Neural crest cell (in vitro differentiated cells): ENCODE results near the gene SYT5. TPM values are rescaled to one million over a fixed set of nuclear protein-coding genes. Genes with fewer than 3 reads are reported as not detected.
"Not testable (repeated sequence)": the region's sequence is repeated elsewhere in the genome, so short reads cannot be mapped to it uniquely, and the experiment has no call there.

ENCODE experiments used
- DNase-seq: peaks from one replicate; pipeline ENCODE4 v3.0.0; 2021; ENCODE audit warnings: low read depth, mixed read lengths, low spot score
- H3K27ac Mint-ChIP-seq: one replicate; pipeline ENCODE4 v1.8.0; 2021; ENCODE audit warnings: mild to moderate bottlenecking, mixed read lengths; ENCODE audit not compliant: unreplicated experiment
- H3K27me3 Mint-ChIP-seq: 2 replicates; pipeline ENCODE4 v1.8.0; 2021; ENCODE audit warnings: low read depth, mild to moderate bottlenecking, mixed read lengths
- H3K36me3 Mint-ChIP-seq: 2 replicates; pipeline ENCODE4 v1.8.0; 2021; ENCODE audit warnings: low read depth, mild to moderate bottlenecking, mixed read lengths
- H3K4me1 Mint-ChIP-seq: 2 replicates; pipeline ENCODE4 v1.8.0; 2021; ENCODE audit warnings: mixed read lengths
- H3K4me3 Mint-ChIP-seq: one replicate; pipeline ENCODE4 v1.8.0; 2021; ENCODE audit warnings: mild to moderate bottlenecking, mixed read lengths
- H3K9me3 Mint-ChIP-seq: 2 replicates; pipeline ENCODE4 v1.8.0; 2021; ENCODE audit warnings: mixed read lengths
- total RNA-seq: library from RNA; stranded (reverse); gene quantifications from 2 replicates; pipeline ENCODE4 v1.2.1, GENCODE V29; 2021
- TF ChIP-seq, protein P1 (sequence below): fragments of 200-600 bp; sonication (generic); conservative IDR thresholded peaks from 2 replicates; pipeline ENCODE4 v1.5.0; 2021; ENCODE audit warnings: antibody characterized with exemption, mild to moderate bottlenecking

Gene SYT5
- total RNA-seq, 1 donor from 2014 or later, result 3.5 TPM

DNA sequence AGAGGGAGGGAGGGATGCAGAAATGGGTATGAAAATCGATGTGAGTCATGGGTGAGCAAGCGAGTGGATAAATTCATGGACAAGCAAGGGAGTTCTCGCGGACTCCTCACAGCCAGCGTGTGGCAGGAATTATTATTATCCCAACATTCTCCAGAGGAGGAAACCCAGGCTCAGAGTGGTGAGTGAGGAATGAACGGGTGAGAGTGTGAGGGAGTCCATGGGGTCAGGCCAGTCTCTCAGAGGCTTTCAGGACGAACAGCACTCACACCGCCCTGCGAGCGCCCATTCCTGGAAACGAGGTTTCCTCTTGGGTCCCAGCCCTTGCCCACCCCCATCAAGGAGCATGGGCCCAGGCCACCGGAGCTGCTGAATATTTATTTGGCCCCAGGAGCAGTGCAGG is 7.3 kb downstream of the SYT5 start:
- TF ChIP-seq, protein P1, sequence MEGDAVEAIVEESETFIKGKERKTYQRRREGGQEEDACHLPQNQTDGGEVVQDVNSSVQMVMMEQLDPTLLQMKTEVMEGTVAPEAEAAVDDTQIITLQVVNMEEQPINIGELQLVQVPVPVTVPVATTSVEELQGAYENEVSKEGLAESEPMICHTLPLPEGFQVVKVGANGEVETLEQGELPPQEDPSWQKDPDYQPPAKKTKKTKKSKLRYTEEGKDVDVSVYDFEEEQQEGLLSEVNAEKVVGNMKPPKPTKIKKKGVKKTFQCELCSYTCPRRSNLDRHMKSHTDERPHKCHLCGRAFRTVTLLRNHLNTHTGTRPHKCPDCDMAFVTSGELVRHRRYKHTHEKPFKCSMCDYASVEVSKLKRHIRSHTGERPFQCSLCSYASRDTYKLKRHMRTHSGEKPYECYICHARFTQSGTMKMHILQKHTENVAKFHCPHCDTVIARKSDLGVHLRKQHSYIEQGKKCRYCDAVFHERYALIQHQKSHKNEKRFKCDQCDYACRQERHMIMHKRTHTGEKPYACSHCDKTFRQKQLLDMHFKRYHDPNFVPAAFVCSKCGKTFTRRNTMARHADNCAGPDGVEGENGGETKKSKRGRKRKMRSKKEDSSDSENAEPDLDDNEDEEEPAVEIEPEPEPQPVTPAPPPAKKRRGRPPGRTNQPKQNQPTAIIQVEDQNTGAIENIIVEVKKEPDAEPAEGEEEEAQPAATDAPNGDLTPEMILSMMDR, result no peak
- peaks cover 5% of the 10 kb centered on the region for H3K4me1 Mint-ChIP-seq
- H3K9me3 Mint-ChIP-seq, result no peaks in the 10 kb centered on the region
- no peak for DNase-seq
- H3K36me3 Mint-ChIP-seq, result peaks cover 3% of the 10 kb centered on the region
- peaks cover 94% of the 10 kb centered on the region for H3K27me3 Mint-ChIP-seq
- peak overlapping the region; percentile 69 for H3K4me3 Mint-ChIP-seq
- no peak overlapping the region for H3K27ac Mint-ChIP-seq

DNA sequence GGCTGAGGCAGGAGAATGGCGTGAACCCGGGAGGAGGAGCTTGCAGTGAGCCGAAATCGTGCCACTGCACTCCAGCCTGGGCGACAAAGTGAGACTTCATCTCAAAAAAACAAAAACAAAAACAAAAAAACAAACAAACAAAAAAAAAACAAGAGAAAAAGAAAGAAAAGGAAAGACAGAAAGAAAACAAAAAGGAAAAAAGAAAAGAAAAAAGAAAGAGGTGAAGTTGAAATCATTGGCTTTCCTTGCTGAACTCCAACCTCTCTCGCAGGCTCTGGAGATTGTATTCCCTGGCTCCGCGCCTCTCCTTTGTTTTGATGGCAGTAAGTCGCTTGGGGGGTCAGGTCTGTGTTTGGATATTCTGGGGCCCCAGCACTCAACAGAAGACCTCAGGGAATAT is 7.8 kb downstream of the SYT5 start:
- peak overlapping the region; percentile 69 for H3K4me3 Mint-ChIP-seq
- H3K36me3 Mint-ChIP-seq, H3K4me1 Mint-ChIP-seq, H3K9me3 Mint-ChIP-seq, DNase-seq, H3K27ac Mint-ChIP-seq: not testable (repeated sequence)
- peaks cover 92% of the 10 kb centered on the region for H3K27me3 Mint-ChIP-seq

DNA sequence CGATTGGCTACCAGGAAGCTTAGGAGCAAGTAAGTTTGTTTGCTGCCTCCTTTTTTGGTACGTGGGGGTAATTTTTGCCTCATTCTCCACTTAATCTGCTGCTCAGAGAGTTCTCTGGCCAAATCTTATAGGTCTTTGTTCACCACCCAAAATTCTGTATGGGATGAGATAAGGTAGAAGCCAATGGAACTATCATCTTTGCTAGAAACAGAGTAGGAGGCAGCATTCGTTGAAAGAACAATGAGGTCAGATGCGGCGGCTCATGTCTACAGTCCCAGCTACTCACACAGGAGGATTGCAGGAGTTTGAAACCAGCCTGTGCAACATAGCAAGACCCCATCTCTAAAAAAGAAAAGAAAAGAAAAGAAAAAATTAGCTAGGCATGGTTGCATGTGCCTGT is 8.6 kb downstream of the SYT5 start:
- Mint-ChIP-seq H3K4me1 (peaks cover 13% of the 10 kb centered on the region), H3K9me3 (no peaks in the 10 kb centered on the region), H3K36me3 (peaks cover 3% of the 10 kb centered on the region), H3K27me3 (peaks cover 91% of the 10 kb centered on the region), H3K27ac (no peak overlapping the region), H3K4me3 (no peak overlapping the region)
- TF ChIP-seq, protein P1, result no peak
- no peak for DNase-seq

DNA sequence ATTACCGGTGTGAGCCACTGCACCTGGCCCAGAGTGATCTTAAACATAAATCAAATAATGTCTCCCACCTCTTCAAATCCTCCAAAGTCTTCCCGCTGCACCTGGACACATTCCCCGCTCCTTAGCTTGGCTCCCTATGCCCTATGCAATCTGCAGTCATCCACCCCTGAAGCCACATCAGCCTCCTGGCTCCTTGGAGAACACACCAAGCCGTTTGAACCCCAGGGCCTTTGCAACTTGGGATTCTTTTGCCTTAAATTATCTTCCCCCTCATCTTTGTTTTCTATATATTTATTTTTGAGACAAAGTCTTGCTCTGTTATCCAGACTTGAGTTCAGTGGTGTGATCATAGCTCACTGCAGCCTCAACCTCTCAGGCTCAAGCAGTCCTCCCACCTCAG is 11.0 kb downstream of the SYT5 start:
- Mint-ChIP-seq H3K27me3 (peaks cover 75% of the 10 kb centered on the region), H3K9me3 (no peaks in the 10 kb centered on the region), H3K4me3 (peak overlapping the region; percentile 62), H3K27ac (no peak overlapping the region), H3K4me1 (peaks cover 16% of the 10 kb centered on the region), H3K36me3 (peaks cover 3% of the 10 kb centered on the region)
- no peak for DNase-seq
- TF ChIP-seq, protein P1, result no peak

DNA sequence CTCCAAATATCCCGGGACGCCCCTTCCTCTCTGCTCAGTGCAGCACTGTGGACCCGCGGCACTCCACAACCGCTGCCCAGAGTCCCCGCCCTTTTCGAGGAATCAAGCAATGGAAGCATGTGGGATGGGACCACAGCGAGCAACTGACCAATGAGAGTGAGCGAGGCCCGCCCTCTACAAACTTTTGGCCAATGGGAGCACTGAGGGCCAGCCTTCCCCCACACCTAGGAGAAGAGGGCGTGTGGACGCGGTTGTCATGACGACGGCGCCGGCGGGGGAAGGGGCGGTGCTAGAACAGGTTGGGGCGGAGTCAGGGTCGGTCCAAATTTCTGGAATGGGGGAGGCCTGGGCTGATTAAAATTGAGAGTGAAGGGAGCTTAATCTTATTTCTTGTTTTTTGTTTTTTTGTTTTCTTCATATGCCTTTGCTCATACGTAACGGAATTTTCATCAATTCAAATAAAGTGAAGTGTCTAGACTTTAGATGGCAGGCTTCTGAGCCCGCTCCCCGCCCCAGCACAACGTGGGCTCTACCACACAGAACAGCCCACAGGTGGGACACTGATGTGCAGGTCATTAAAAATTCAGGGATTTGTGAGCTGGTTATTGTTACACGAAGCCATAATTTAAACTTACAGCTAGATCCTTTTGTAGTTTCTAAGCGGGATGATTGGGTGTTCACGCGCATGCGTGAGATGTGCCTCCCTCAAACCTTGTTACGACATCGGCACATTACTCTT is 13.4 kb downstream of the SYT5 start, which contains the start of gene DNAAF3:
TSS of gene DNAAF3 (minus strand) at position 84 of the 739 bp plus-strand sequence. CDS start 200 bp downstream, outside the sequence.
- Mint-ChIP-seq H3K9me3 (no peaks in the 10 kb centered on the region), H3K36me3 (no peaks in the 10 kb centered on the region), H3K27me3 (peaks cover 60% of the 10 kb centered on the region), H3K27ac (peak within 1 kb of the TSS; percentile 95), H3K4me1 (peaks cover 11% of the 10 kb centered on the region), H3K4me3 (peak within 1 kb of the TSS; percentile 95)
- TF ChIP-seq, protein P1, result no peak
- DNase-seq, result peak; percentile 99

DNA sequence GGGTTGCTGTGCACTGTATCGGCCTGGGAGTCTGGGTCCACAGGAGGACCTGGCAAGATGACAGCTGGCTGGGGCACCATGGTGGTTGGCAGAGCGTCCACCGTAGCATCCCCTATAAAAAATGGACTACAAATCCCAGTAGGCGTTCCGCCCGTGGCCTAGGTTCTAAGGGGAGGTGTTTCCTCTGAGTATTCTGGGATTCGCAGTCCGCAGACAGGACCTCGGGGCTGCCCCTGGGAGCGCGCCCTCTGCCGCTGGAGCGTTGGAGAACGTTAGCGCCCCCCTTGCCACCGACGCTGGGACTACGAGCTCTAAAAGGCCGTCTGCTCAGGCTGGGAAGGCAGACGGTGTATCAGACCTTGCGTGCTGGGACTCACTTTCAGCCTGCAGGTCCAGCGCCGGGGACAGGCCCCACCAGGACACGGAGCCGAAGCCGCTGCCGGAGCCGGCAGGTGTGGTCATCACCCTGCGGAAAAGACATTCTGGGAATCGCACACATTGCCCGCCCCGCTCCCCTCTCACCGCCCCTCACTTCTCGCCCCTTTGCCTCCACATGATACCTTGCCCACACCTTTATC is 14.0 kb downstream of the SYT5 start:
- Mint-ChIP-seq H3K36me3 (no peaks in the 10 kb centered on the region), H3K27me3 (peaks cover 53% of the 10 kb centered on the region), H3K27ac (peak overlapping the region; percentile 7), H3K4me1 (peaks cover 11% of the 10 kb centered on the region), H3K9me3 (no peaks in the 10 kb centered on the region), H3K4me3 (peak overlapping the region; percentile 95)
- peak; percentile 77 for DNase-seq
- TF ChIP-seq, protein P1, result peak; percentile 77
